ENCODE measurements around the gene ICAM2.

The ICAM2 gene

DNA sequence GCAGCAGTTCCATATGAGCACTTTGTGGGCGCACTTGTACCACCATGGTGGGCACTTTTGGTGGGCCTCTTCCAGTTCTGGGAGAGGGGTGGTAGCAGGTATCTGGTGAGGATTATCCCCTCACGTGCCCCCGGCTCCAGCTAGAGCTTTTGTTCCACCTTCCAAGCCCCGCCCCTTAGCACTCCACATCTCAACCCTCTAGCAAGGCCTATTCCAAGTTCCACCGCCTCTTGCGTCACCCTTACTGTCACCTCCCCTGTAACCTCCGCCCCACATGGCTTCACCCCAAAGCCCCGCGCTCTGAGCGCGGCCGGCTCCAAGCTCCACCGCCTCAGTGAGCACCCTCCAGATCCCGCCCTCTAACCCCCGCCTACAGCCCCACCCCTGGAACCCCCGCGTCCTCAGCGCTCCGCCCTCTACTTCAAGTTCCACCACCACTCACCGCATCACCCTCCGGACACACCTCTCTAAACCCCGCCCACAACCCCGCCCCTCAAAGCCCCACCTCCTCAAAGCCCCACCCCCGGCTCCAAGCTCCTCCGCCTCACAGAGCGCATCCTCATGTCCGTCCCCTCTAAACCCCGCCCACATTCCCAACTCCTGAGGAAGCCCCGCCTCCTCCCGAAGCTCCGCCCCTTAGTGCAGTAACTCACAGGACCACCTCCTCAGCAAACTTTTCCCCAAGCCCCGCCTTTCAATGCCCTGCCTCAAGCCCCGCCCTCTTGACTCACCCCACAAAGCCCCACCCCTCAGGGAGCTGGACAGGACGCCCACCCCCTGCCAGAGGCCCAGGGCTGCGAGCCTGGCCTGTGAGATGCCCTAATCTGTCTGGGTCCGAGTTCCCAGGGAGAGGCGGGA is 58.8 kb downstream of the ICAM2 start:
- DNase-seq (ENCODE audit: low read depth, low spot score), result peak; percentile 59
- in situ Hi-C loops (cut with HindIII; ENCODE audit: low sequenced_read_pairs), result no loop called here
- TF ChIP-seq, protein P1, sequence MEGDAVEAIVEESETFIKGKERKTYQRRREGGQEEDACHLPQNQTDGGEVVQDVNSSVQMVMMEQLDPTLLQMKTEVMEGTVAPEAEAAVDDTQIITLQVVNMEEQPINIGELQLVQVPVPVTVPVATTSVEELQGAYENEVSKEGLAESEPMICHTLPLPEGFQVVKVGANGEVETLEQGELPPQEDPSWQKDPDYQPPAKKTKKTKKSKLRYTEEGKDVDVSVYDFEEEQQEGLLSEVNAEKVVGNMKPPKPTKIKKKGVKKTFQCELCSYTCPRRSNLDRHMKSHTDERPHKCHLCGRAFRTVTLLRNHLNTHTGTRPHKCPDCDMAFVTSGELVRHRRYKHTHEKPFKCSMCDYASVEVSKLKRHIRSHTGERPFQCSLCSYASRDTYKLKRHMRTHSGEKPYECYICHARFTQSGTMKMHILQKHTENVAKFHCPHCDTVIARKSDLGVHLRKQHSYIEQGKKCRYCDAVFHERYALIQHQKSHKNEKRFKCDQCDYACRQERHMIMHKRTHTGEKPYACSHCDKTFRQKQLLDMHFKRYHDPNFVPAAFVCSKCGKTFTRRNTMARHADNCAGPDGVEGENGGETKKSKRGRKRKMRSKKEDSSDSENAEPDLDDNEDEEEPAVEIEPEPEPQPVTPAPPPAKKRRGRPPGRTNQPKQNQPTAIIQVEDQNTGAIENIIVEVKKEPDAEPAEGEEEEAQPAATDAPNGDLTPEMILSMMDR (IDR thresholded peaks at IDR 0.05; ENCODE audit: low read depth, low read length), result no peak
- H3K4me3 ChIP-seq (ENCODE audit: low read depth, low read length), result no peak overlapping the region

DNA sequence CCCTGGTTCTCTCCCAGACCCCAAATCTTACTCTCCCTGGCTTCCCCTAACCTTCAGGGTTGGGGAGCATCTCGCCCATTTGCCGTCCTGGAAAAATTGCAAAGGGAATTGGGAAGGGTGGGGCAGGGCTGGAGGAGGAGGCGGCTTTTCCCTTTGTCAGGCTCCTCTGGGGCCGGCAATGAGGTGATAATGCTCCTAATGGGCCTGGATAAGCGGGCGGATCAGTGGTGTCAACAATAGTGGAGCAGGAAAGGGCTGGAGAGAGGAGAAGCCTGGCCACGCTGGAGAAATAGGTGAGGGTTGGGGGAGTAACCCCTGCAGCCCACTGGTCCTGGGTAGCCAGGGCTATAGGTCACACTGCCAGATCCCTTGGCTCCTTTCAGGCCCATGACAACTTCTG is 60.0 kb downstream of the ICAM2 start:
- TF ChIP-seq, protein P1 (IDR thresholded peaks at IDR 0.05; ENCODE audit: low read depth, low read length), result no peak
- no peak overlapping the region for H3K4me3 ChIP-seq (ENCODE audit: low read depth, low read length)
- in situ Hi-C loops (cut with HindIII; ENCODE audit: low sequenced_read_pairs), result no loop called here
- no peak for DNase-seq (ENCODE audit: low read depth, low spot score)

DNA sequence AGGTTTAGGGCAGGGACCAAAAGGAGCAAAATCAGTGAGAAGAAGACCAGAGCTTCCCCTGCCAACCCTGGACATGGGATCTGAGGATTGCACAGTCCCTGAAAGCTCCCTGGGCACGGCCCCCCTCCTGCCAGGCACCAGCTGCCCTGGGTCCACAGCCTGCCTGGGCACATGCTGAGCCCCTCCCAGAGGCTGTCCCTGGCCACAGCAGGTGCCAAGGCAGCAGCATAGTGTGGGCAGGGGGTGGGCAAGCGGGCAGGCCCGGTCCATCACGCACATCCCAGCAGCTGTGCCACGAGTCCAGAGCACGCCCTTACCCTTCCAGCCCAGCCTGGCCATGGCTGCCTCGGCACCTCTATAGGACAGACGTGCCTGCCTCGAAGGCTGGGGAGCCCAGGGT is 60.4 kb downstream of the ICAM2 start:
- TF ChIP-seq, protein P1 (IDR thresholded peaks at IDR 0.05; ENCODE audit: low read depth, low read length), result no peak
- H3K4me3 ChIP-seq (ENCODE audit: low read depth, low read length), result no peak overlapping the region
- in situ Hi-C loops (cut with HindIII; ENCODE audit: low sequenced_read_pairs), result no loop called here
- DNase-seq (ENCODE audit: low read depth, low spot score), result no peak

DNA sequence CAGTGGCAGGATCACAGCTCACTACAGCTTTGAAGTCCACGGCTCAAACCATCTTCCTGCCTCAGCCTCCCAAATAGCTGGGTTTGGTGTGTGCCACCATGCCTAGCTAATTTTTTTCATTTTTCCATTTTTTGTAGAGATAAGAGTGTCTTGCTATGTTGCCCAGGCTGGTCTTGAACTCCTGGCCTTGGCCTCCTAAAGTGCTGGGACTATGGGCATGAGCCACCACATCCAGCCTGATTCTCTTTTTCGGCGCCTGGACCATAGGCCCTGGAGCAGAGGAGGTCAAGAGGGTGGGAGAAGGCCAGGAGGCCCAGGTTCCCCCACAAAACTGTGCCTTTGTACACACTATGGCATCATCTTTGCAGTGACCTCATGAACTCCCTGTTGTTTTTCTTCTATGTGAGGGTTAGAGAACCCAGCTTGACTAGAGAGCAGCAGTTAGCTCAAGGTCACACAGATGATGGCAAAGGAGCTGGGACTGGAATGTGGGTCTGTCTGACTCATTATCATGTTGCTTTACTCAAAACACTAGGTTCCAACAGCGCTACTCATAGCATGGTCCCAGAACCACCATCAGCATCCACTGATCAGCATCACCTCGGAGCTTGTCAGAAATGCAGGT is 64.0 kb downstream of the ICAM2 start:
- in situ Hi-C loops (cut with HindIII; ENCODE audit: low sequenced_read_pairs), result no loop called here
- H3K4me3 ChIP-seq (ENCODE audit: low read depth, low read length), result no peak overlapping the region
- peak; percentile 16 for DNase-seq (ENCODE audit: low read depth, low spot score)
- TF ChIP-seq, protein P1 (IDR thresholded peaks at IDR 0.05; ENCODE audit: low read depth, low read length), result no peak

DNA sequence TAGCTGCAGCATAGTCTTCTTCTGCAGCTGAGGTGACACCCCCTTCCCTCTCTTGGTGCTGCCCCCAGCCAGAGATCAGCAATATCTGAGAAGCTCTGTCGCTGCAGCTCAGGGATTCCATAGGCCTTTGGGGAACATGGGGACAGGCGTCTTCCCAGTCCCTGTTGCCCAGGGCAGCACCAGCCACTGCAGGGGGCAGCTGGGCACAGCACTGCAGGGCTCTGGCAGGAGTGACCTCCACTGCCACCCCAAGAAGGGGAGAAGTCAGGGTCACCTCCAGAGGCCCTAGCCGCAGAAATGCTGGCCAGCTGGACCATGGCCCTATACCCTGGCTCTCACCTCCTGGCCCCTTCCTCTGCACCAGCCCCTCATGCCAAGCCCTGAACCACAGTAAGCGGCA is 64.6 kb downstream of the ICAM2 start:
- no peak for DNase-seq (ENCODE audit: low read depth, low spot score)
- TF ChIP-seq, protein P1 (IDR thresholded peaks at IDR 0.05; ENCODE audit: low read depth, low read length), result no peak
- H3K4me3 ChIP-seq (ENCODE audit: low read depth, low read length), result no peak overlapping the region
- in situ Hi-C loops (cut with HindIII; ENCODE audit: low sequenced_read_pairs), result no loop called here

DNA sequence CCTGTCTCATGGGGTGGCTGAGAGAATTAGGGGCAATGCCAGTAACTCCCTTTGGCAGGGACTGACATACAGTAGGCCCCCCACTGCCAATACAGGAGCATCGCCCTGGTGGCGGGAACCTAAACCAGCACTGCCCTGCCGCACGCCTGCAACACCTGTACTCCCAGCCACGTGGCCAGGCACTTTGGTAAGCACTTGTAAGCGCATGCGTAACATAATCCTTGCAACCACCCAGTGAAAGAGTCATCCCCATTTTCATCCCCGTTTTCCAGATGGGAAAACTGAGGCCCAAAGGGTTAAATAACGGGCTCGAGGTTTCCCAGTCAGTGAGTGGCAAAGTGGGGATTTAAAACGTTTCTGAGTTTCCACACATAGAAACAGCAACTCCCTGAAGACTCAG is 65.2 kb downstream of the ICAM2 start:
- no peak for DNase-seq (ENCODE audit: low read depth, low spot score)
- in situ Hi-C loops (cut with HindIII; ENCODE audit: low sequenced_read_pairs), result no loop called here
- TF ChIP-seq, protein P1 (IDR thresholded peaks at IDR 0.05; ENCODE audit: low read depth, low read length), result no peak
- H3K4me3 ChIP-seq (ENCODE audit: low read depth, low read length), result no peak overlapping the region

Data from astrocyte of the spinal cord (primary cell).